Measurements from ENCODE around the gene PAX5.

PAX5 gene

DNA sequence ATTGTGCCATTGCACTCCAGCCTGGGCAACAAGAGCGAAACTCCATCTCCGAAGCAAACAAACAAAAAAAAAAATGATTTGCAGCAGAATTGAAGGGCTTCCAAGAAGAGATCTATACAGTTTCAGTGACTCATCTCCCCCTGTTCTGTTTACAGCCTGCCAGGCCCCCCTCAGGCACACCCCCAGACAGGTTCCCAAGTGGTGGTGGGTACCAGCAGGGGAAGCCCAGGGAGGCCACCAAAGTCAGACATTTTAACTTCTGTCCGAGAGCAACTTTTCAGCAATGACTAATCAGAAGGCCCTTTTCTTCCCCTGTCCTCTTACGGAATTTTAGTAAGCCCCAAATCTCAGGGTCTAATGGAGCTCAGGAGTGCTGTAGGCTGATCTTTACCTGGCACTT lies 98.7 kb downstream of the PAX5 start:
- no peak for DNase-seq (ENCODE audit: low read depth in 2 of 2, low spot score in 1 of 2)

DNA sequence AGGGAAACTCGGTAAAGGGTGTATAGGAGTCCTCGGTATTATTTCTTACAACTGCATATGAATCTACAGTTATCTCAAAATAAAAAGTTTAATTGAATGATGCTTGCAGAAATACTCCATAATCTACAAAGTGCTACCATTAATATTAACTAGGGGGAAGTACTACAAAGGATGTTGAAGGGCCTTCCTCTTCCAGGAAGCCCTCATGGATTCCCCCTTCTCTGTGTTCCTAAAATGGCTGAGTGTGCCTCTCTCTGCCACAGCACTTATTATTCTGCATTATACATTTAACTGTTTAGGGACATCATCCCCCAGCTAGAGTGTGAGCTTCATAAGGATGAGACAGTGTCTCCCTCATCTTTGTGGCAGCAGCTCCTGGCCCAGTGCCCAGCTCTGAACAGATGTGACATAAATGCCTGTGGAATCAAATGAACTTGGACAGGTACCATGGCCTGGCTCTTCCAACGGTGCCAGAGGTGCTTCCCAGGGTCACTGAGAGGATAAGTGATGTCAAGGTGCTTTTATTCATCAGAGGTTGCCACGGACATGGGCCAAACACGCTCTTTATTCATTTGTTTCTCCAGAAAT lies 99.5 kb downstream of the PAX5 start:
- no peak for DNase-seq (ENCODE audit: low read depth in 2 of 2, low spot score in 1 of 2)

DNA sequence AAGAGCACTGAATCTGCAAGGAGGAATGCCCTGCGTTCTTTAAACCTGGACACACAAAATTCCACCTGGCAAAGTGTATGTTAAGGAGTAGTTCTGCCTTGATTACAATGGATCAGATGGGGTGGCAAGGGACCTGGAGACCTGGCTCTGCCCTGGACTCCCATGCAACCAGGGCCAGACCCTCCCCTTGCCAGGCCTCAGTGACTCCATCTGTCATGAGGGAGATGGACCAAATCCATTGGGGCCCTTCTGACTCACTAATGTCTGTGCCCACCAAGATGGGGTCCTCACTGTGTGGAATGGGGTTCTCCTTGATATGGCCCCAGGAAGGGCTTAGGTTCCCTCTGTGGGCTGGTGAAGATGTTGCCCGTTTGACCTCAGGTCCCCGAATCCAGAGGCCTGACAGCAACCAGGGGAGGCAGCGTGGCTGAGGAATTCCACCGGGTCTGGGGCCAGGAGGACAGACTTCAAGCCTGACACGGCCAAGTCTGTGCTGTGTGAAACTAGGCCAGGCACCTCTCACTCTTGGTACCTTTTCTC lies 100.3 kb downstream of the PAX5 start:
- no peak for DNase-seq (ENCODE audit: low read depth in 2 of 2, low spot score in 1 of 2)

DNA sequence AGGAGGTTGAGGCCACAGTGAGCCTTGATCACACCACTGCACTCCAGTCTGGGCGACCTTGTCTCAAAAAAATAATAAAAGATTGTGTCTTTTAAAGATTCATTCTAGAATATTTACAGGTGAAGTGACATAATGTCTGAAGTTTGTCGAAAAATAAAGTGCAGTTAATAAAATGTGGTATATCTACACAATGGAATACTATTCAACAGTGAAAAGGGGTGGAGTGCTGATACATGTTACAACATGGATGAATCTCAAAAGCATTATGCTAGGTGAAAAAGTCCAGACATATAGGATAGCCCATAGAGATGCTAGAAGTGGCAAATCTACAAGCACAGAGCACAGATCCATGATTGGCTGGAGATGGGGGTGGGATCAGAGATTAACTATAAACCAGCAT lies 101.9 kb downstream of the PAX5 start:
- DNase-seq (ENCODE audit: low read depth in 2 of 2, low spot score in 1 of 2), result no peak

DNA sequence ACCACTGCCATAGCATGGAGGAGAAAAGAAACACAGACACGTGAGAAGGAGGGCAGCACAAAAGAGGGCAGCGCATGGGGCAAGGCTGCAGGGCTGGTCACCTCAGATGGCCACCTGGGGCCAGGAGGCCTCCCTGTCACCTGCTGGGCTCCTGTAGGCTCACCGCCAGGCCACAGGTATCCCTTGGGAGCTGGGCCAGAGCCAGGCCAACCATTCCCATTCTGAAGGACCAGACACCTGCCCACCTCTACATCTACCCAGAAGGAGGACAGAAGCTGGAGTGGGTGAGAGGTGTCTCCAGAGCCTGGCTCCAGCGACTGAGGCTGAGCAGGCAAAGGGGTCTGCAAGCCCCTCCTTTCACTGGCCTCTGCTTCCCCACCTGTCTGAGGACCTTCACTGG lies 103.1 kb downstream of the PAX5 start:
- DNase-seq (ENCODE audit: low read depth in 2 of 2, low spot score in 1 of 2), result no peak

DNA sequence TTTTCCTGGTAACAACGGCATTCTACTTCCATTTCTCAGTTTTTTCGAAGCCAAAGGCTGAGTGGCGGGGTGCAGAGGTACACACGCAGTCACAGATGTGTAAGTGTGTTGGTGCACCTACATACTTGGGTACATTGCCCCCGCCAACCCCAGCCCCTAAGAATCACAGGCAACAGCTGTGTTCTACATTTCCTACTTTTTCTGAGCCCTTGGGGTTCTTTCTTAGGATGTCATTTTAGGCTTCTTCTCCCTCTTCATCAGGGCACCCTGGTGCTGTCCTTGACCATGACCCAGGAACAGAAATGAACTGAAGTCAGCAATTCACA lies 104.8 kb downstream of the PAX5 start:
- DNase-seq (ENCODE audit: low read depth in 2 of 2, low spot score in 1 of 2), result no peak

DNA sequence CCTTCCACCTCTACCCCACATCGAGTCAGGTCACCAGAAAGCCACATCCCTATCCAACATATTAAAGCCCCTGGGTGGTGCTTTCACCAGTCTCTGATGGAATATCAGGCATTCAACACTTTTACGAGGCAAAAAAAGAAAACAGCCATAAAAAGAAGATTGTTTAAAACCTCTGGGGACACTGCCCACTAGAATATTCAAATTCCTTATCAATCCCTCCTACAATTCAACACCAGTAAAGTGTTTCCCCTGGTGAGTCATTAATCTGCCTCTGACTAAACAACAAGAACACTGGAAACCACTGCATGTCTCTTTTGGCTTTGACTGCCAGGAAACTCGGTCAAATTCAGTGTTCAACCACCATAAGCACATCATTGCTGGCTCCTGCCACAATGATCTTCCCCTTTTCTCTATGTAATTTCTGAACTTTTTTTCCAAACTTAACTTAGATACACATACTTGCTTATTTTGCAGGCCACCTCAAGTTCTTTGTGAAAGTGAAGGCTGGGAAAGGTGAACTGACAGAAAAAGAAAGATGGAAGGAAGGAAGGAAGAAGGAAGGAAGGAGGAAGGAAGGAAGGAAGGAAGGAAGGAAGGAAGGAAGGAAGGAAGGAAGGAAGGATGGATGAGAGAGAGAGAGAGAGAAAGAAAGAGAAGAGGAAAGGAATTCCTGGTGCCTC lies 105.3 kb downstream of the PAX5 start:
- DNase-seq (ENCODE audit: low read depth in 2 of 2, low spot score in 1 of 2), result no peak

DNA sequence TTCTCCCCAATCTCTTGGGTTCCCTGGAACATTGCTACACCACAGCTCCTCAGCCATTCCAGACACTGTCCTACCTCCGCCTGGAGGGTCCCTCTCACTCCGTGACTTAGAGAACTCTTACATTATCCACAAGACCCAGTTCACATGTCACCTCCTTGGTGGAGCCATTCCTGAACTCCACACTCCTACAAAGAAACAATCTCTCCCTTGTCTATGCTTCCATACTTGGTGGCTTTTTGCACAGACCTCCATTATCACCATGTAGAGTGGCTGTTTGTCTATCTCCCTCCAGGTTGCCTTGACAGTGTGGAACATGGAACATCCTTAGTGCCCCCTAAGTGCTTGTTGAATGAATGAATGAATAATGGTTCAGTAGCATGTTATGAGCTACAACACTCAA lies 105.9 kb downstream of the PAX5 start:
- DNase-seq (ENCODE audit: low read depth in 2 of 2, low spot score in 1 of 2), result no peak

DNA sequence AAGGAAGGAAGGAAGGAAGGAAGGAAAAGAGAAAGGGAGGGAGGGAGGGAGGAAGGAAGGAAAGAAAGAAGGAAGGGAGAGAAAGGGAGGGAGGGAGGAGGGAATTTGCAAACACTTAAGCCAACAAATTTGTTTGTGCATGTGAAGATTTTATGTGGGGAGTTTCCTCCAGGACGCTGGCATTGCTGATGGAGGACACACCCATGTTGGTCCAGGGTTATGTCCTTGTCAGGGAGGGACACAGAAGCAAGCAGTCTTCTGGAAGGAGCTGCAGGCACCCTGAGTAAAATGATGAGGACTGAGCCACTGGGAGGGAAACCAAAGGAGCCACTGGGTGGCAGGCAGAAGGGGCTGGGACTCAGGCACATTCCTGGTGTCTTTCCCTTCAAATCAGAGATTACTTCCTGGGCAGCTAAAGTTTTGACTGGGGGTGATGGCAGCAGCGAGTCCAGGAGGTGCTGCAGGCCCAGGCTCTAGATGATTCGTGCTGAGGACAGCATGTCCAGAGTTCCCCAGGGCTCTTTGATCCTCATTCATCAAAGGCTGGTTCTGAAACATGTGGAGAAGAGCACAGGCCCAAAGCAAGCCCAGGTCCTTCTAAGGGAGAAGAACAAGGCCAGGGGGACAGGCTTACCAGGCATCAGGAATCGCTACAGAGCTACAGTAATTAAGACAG lies 109.2 kb downstream of the PAX5 start:
- no peak for DNase-seq (ENCODE audit: low read depth in 2 of 2, low spot score in 1 of 2)

DNA sequence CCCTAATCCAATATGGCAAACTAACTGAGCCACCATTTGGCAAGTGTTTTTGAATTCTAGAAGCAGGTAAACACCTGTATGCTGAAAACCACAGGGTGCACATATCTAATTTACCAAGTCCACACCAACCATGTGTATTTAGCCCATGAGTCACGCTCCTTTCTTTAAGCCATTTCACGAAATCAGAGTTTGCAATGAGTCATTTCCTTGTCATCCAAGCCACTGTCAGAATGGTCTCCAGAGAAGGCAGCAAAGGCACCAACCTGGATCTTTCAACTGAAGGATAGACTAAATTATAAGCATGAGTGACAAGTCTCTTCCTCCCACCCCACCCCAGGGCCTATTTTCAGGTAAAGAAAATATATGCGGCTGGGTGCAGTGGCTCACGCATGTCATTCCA lies 110.0 kb downstream of the PAX5 start:
- DNase-seq (ENCODE audit: low read depth in 2 of 2, low spot score in 1 of 2), result no peak

DNA sequence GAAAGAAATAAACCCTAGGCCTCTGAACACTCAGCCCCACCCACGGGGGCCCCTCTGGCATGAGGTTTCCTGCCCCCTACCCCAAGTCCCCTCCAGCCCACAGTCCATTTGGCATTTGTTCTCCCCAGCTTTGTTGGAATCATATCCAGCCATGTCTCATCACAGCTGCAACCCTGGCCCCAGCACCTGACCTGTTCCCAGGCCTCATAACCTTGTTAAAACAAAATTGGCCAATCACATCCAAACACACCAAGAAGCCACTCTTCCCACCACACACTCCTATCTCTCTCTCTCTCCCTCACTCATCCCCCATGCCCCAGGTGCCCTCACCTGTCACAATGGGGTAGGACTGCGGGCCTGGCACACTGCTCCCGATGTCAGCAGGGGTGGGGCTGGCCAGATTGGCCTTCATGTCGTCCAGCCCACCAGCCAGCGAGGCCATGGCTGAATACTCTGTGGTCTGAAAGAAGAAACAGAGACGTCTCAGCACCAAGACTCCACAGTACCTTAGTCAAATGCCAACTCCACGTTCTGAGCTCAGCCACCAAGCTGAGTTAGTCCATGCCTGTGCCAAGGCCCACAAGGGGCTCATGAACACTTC lies 110.9 kb downstream of the PAX5 start:
- no peak for DNase-seq (ENCODE audit: low read depth in 2 of 2, low spot score in 1 of 2)

DNA sequence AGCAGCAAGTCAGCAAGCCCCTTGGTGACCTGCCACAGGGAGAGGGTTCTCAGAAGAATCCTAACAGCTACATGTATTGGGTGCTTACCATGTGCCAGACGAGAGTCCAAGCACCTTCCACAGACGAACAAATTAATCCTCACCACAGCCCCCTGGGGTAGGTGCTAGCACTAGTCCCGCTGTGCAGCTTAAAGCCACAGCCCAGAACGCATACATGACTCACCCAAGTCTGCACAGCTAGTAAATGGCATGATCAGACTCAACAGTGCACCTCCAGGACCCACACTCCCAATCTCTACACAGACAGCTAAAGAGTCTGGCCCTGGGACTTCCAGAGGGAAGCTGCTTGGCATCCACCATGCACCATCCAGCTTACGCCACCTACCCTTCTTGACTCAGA lies 111.5 kb downstream of the PAX5 start:
- DNase-seq (ENCODE audit: low read depth in 2 of 2, low spot score in 1 of 2), result no peak

DNA sequence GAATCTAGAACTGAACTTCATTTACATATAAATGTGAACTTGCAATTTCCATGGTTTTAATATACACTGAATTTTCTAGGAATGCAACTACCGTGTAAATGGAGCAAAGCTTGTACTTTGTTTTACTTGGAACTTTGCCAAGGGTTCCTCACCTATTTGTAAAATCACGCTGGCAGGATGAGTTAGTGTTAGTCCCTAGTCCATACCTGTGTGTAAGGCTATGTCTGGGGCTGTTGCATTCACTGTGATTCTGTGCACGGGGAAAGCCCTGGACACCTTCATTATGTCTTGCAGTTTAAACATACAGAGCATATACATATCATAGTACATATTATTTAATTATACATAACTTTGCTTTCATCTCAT lies 119.9 kb downstream of the PAX5 start:
- DNase-seq (ENCODE audit: low read depth in 2 of 2, low spot score in 1 of 2), result no peak

DNA sequence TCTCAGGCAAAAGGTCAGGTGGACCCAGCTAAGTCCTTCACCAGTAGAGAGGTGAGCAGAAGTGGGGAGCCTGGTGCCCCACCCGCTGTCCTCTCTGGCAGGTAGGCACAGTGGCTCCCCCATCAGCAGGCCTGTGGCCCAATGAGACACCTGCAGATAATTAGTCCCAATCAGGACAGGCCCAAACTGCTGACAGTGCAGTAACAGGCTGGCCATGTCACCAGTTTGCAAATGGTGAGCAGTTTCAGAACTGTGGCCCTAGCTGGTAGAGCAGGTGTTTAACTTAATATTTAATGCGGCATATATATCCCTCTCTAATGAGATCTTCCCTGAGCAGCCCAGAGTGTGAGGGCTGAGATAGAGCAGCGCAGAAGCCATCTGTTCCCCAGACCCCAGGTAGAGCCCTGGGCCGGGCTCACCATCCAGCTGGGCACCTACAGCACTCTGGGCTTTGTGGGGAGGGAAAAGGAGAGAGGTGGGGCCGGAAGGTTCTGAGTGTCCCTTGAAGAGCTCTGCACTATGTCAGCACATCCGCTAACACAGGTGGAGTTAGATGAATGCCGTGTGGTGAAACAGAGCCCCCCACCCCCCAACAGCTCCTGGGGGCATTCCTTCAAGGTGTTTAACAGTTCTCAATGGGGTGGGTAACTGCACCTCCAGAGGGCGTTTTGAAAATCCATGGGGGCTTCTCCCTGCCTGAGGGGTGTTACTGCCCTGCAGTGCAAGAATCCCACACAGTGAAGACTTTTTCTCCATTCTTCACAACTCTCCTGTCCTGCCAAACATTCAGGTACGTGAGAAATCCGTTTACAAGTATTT lies 120.5 kb downstream of the PAX5 start:
- no peak for DNase-seq (ENCODE audit: low read depth in 2 of 2, low spot score in 1 of 2)

DNA sequence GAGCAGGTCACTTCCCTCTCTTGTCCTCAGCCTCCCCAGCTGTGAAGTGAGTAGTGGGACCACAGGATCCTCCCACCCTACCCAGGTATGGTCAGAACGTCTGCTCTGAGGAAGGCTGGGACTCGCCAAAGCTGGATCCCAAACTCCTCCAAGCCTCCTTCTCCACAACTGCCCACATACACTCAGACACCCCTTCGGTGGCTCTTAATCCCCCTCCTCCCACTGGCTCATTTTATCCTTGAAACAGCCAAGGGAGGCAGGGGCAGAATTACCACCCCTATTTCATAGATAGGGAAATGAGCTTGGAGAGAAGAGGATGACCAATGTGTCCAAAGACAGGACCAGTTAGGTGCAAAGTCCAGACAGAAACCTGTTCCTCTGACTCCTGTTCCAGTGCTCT lies 121.4 kb downstream of the PAX5 start:
- DNase-seq (ENCODE audit: low read depth in 2 of 2, low spot score in 1 of 2), result no peak

DNA sequence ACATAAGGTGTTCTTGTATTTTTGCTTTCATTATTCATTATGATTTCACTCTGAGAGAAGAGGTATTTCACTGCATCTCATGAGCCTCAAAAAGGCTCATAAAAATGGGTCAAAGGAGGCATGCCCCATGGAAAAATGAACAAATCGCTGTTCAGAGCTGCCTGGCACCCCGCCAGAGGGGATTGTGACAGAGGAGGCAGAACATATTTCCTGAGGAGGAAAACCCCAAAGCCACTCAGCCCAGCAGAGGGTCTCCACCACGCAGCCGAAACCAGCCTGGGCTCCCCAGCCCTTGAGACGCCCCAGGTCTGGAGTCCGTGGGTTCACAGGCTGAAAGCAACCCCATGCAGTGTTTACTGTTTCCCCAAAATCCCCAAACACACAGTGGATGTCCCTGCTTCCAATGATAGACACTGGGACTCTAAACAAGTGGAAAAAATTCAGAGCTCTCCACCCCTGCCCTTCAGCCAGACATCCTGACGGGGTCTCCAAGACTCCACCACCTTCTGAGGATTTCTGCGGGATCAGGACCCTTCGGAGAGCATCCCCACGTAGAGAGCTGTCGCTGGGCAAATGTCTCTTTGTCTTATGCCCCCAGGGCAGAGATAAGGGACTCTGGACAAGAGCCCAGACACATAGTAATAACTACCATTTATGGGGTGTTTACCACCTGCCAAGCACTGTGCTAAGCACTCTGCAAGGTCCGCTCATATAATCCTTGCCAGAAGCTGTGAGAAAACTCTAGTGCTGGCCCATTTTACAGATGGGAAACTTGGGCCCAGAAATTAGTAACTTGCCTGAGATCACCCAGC lies 122.3 kb downstream of the PAX5 start:
- DNase-seq (ENCODE audit: low read depth in 2 of 2, low spot score in 1 of 2), result no peak

DNA sequence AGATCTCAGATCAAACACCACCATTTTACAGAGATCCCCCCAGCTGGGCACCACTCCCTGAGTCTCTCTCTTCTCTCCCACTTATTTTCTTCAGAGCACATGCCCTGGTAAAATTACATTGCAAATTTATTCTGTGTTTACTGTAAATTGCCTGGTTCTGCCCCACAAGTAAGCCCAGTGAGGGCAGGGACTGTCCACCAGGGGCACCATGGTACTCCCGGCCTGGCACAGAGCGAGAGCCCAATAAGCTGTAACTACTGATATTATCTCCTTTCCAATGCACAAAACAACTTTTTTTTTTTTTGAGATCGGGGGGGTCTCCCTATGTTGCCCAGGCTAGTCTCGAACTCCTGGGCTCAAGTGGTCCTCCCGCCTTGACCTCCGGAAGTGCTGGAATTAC lies 123.0 kb downstream of the PAX5 start:
- no peak for DNase-seq (ENCODE audit: low read depth in 2 of 2, low spot score in 1 of 2)

DNA sequence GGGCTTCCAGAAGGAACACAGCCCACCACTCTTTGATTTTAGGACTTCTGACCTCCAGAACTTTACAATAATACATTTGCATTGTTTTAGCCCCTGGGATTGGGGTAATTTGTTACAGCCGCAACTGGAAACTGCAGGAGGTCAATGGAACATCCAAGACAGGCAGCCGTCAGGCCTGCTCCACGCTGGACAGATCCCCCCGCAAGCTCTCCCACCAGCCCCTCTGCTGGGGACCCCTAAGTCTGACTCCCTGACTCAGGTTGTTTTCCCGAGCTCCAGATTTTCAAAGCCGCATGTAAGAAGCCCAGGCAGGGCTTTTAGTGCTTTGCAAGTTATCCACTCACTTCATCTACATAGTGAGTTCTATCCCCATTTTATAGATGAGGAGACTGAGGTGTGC lies 127.6 kb downstream of the PAX5 start:
- no peak for DNase-seq (ENCODE audit: low read depth in 2 of 2, low spot score in 1 of 2)

DNA sequence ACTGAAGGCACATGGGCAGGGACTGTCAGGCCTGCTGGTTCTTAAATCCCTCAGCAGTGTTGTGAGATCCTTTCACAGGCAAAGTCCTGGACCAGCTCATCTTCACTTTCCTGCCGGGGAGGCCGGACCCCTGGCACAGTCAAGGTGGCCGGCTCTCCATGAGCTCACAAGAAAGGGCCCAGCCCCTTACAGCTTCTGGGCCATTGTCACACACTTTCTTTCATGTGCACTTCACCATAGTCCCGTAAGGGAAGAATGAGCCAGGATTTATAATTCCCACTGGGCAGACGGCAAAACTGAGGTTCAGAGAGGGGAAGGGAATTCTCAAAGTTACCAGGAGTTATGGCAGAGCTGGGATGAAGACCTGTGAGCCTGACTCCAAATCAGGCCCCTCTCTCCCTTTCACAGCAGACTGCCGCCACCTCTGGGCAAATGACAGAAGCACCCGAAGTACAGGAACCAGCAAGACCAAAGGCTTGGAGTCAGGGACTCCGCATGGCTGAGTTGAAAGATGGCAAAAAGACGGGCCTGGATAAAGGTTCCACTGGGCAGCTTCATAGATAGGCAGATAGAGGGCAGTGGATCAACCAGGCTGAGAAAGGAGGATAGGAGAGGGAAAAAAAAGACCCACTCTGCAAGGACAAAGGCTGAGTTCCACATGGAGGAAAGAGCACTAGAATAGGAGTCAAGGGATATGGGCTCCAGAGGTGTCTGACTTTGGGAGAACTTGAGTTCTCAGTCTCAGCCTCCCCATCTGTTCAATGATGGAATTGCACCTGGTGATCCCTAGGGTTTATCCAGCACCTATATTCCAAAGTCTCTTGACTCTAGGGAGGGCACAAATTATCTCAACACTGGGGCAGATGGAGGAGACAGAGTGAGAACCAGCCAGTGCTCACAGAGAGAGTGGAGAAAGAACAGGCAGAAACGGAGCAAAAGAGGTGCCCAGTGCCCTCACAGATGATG lies 128.7 kb downstream of the PAX5 start:
- DNase-seq (ENCODE audit: low read depth in 2 of 2, low spot score in 1 of 2), result no peak

All from stimulated activated CD8-positive, alpha-beta memory T cell treated with anti-CD3 and anti-CD28 coated beads, Interleukin-4, amount 100 ng/mL, for 1 hour (primary cell).